Keratinocyte (primary cell): ENCODE data around the gene HNRNPM.
A peak's percentile ranks its signal among the peaks of the same experiment; 100 is the strongest.

ENCODE experiments used
- EZH2 ChIP-seq: IDR thresholded peaks from one replicate; pipeline ENCODE4 v1.6.1; 2012; ENCODE audit warnings: inconsistent platforms, mild to moderate bottlenecking, low read length, moderate library complexity
- TF ChIP-seq, protein P1 (sequence below), 3 experiments: IDR thresholded peaks in 1 of 3; conservative IDR thresholded peaks in 1 of 3; optimal IDR thresholded peaks in 1 of 3; 2 replicates in 2 of 3; 3 replicates in 1 of 3; pipeline versions ENCODE3 to v1.5.1; 2011; ENCODE audit warnings: low read length in 3 of 3, mild to moderate bottlenecking in 3 of 3, moderate library complexity in 2 of 3, control low read depth in 1 of 3, inconsistent platforms in 1 of 3; ENCODE audit not compliant: insufficient read depth in 2 of 3; ENCODE audit errors: extremely low read depth in 1 of 3

DNA sequence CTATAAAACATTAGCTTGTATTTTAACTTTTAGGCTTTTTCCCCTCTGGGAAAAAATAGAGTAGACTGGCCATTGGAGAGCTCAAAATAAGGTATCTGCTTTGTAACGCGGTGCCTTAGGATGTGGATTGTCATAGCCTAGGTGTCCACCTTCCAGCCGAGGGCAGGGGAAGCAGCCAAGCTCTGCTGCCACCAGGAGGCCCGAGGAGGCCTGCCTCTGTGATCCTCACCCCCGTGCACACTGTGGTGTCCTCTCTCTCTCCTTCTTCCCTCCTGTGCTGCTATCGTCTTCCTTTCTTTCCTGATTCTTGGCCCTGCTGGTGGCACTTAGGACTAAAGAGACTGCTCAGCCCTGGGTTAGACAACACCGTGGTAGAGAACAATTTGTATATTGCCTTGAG lies 11.3 kb downstream of the HNRNPM start:
- TF ChIP-seq, protein P1, sequence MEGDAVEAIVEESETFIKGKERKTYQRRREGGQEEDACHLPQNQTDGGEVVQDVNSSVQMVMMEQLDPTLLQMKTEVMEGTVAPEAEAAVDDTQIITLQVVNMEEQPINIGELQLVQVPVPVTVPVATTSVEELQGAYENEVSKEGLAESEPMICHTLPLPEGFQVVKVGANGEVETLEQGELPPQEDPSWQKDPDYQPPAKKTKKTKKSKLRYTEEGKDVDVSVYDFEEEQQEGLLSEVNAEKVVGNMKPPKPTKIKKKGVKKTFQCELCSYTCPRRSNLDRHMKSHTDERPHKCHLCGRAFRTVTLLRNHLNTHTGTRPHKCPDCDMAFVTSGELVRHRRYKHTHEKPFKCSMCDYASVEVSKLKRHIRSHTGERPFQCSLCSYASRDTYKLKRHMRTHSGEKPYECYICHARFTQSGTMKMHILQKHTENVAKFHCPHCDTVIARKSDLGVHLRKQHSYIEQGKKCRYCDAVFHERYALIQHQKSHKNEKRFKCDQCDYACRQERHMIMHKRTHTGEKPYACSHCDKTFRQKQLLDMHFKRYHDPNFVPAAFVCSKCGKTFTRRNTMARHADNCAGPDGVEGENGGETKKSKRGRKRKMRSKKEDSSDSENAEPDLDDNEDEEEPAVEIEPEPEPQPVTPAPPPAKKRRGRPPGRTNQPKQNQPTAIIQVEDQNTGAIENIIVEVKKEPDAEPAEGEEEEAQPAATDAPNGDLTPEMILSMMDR (optimal IDR thresholded peaks at IDR 0.05 in 1 of 3, IDR thresholded peaks at IDR 0.05 in 1 of 3, conservative IDR thresholded peaks at IDR 0.05 in 1 of 3; ENCODE audit: extremely low read depth in 1 of 3, insufficient read depth in 2 of 3, low read length in 3 of 3), result peak; percentile 3 to 34 (median 13)
- no peak for TF ChIP-seq EZH2
